NCI-H2196 (cell line): ENCODE data around the gene ZSWIM6.

Experiments
- DNase-seq: peaks from one replicate; lab custom pipeline; 2025; ENCODE audit not compliant: unreplicated experiment; lab: John Stamatoyannopoulos, UW

Gene ZSWIM6

DNA sequence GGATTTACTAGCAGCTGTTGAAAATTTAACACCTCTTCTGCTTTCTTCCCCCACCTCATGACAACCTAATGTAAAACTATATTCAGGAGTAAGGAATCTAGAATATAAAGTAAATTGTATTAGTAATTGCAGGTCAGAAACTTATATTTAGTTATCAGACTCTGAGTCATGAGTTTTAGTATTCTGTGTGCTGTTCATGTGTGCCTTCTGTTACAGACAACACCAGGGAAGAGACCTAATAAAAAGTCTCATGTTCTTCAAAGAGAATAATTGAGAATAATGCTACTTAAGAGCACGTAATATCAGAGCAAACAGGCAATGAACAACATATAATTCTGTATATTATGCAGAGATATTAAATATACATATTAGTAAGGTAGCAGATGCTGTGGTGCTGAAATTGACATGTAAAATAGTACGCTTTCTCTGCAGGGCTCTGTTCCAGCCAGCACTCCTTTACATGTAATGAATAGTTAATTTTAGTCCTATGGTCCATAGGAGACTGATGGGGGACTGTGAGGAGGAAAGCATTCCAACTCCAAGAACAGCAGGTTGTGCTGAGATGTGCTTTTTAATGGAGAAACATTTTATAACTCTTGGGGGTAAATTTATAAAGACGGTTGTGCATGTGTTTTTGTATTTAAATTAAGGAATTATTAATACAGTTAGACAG, 106.4 kb downstream of the ZSWIM6 start:
- no peak for DNase-seq

DNA sequence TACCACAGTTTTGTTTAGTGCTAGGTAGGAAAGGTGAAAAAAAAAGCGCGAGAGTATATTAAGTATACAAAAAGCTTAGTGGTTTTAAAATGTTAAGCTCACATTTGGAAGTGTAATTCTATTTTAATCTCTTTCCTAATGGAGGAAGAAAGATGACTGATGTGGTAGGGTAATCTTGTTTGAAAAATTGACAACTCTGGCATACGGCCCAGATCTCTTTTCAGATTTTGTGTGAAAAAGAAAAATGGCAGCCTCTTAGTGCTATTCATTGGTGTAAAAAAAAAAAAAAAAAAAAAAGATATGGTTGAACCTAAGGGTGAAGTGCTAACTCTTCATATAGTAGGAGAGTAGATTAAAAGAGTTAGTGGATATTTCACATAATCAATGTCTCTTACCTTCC, 108.0 kb downstream of the ZSWIM6 start:
- no peak for DNase-seq

DNA sequence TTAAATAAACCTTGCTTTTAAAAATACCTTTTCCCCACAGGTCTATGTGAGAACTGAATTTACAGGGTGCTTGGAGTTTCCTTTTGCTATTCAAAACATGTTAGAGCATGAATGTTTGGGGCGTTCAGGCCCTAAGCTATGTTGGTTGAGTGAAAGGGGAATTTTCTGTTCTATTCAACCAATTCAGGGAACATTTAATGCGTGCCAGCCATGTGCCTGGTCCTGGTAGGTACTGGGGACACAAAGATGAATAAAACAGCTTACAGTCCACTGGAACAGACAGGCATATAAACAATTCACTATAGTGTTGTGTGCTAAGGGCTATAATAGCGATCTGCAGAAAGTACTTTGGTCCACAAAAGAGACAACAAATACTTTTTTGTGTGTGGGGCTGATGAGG, 108.5 kb downstream of the ZSWIM6 start:
- no peak for DNase-seq

DNA sequence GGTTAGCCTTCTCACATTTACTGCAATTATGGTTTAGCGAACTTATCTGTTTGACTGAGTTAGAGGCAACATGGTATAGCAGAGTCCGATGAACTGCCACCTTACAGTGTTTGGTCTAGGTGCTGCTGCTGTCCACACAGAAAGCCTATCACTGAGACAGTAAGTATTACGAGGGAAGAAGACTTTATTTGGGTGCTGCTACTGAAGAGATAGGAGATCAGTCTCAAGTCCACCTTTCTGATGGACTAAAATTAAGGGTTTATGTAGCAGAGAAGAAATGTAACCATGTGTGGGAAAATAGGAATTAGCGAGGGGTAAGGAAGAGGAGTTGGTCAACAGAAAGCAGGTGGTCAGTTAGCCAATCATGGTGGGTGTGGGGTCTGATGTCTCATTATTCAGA, 109.7 kb downstream of the ZSWIM6 start:
- no peak for DNase-seq

DNA sequence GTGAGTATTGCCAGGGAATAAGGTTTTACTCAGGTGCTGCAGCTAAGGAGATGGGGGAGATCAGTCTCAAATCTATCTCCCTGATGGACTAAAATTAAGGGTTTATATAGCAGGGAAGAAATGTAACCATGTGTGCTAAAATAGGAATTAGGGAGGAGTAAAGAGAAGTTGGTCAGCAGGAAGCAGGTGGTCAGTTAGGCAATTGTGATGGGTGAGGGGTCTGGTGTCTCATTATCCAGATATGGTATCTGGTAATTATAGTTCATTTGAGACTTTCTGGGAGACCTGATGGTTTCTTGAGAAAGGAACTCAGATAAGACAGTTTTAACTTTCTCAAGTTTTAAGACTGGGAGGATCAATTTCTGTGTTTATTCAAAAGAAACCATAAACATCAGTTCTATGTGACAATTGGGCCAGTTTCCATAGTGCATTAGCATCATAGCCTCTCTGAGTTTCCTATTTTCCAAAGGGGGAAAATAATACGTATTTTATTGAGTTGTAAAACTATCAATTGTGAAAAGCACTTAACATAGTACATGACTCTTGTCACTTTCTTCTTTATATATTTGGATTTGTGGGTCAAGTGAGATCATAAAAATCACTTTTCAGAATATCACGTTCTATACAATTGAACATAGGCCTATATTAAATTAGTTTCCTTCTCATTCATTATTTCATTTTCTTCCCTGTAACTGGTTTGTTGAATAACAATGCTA, 115.9 kb downstream of the ZSWIM6 start:
- DNase-seq = no peak

DNA sequence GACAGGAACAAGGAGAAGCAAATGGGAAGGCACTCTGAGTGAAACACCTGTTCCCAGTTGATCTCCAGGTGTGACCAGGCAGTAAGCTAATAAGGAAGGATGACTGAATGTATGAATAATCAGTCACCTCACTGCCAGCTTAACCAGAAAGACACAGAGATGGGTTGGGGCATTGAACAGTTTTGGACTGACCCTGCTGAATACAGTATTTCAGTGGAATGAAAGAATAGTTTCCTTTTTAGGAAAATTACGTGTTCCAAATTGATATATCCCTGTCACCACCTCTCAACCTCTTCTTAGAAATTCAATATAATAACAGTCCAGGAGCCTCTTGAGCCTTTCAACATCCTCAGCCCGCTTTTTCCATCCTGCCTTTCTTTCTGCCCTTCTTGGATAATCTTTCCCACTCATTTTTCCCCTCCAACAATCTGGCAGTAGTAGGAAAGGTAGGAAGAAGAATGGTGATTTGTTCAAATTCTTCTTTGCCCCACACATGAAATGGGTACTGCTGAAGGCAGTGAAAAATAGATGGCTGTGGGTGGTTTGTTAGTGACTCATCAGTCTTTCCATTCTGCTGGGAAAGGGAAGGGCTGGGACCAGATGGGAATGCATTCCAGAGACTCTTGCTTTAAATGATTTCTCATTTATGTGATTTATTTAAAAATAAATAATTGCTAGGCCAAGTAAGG, 117.9 kb downstream of the ZSWIM6 start:
- no peak for DNase-seq

DNA sequence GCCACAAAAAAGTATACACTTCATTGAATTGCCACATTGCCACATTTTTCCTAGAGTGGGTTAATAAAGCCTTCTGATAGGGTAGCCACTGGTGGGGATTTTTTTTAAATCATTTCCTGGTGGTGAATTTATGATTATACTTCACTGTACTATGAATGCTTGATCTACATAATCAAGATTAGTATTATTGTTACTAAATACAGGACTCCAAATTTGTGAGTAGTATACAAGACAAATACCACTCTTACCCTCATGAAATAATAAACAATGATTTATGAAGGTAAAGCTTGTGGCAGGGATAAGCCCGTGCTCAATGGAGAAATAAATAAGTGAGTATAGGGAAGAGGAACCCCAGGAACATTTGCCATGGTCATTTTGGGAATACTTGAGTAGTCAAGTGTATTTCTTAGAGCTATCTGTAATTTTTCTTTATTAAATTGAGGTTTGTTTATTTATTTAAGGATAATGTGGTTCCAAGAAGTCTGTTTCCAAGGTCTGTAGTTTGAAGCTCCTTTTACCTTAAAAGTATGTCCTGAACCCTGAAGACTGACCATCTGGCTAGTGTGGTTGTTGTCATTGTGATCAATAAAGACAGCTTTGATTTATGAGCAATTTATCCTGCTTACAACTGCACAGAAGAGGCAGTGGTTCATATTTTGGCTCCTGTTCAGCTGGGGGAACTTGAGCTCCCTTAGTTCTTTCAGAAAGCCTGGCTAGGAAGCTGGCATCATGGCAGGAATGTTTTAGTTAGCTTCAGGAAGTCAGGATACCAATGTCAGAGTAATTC, 118.6 kb downstream of the ZSWIM6 start:
- peak; percentile 68 for DNase-seq

DNA sequence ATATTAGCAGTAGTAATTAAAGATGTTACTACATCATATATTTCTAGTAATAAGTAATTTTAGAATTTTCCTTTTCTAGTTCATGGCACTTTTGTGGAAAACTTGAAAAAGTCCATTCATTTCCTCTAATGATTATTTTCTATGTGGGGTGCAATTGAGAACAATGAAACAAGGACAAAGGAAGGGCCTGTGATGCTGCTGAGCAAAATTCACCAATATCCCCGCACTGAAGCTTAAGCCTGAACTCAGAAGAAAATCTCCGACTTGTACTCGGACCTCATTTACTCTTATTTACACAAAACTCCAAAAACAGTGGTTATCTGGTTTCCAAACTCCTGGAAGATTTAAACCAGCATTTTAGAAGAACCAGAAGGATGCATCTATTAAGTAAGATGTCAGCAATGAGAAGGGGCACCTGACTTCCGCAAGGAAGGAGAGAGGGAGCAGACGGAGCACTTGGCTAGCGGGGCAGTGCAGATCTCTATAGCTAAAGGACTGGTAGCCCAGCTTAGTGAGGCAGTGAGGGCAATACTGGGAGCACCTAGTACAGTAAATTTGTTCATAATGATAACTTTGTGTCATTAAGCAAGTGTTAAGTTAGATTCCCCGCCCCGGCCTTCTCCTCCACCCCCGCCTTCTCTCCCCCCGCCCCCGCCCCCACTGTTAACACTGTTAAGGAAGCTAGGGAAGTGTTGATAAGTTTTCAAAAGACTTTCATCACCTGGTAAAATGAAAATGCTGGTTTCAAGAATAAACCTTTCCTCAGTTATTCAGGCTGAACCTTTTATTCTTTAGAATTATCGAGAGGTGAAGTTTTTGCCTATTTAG, 123.3 kb downstream of the ZSWIM6 start:
- no peak for DNase-seq

DNA sequence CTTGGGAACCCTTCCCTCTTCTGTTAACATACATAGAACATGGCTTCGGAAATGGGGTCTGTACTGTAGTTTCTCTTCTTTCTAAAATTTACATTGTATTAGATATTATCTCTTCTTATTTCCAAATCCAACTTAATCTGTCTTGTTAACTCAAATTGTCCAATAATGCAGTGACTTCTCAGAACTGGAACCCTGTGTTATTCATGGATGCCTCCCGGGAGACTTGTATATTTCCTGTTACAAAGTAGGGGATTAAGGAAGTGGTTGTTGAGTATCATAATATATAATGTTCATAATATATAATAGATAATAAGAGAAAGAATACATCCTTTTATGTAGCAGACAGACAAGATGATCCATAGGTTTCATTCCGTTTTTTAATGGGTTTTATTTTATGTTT, 128.4 kb downstream of the ZSWIM6 start:
- DNase-seq = no peak

DNA sequence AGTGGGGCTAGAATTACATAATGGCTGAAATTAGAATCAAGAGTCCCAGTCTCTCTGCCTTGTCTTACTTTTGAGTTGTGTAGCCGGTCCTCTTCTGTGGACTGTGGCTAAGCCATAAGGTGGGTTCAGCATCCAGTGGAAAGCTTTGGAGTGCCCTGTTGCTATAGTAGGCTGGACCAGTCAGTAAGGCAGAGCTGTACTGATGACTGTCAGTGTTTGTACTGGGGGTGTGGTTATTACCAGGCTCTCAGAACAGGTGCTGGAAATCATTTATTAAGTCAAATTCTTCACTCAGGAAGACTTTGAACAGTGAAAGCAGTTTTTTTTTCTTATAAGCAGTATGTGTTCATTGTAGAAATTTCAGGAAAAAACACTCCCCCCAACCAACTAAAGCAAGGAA, 129.4 kb downstream of the ZSWIM6 start:
- DNase-seq = no peak

DNA sequence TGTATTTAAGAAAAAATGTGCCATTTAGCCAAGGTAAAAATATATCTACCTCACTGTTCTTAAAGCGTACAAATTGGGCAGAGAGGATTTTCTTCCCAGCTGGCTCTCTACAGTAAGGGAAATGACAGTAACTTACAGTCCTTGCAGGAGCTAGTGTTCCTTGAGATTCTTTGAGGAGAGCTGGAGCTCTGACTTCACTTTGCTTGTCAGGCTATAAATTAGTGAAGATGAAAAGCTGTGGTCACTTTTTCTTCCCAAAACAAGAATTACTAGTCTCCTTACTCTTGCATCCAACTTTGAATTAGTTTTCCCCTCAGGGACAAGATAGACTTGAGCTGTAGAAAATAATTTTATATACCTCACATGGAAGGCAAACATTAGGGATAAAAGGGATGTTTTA, 129.9 kb downstream of the ZSWIM6 start:
- no peak for DNase-seq

DNA sequence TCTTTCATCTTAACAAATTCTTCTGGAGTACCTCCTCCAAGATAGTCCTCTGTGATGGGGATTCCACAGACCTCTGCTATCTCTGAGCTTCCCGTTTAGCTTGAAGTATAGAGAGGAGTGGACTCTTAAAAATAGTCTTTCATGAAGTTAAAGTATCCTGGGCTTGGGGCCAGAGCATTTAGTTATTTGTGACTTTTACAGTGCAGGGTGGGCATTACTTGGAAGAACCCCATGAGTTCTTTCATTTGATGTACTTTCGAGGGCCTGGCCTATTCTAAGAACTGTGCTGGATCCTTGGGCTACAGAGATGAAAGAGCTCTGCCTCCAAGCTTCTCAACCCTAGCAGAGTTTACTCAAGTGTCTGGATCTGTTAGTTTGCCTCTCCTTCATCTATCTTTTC, 131.5 kb downstream of the ZSWIM6 start:
- DNase-seq = no peak

DNA sequence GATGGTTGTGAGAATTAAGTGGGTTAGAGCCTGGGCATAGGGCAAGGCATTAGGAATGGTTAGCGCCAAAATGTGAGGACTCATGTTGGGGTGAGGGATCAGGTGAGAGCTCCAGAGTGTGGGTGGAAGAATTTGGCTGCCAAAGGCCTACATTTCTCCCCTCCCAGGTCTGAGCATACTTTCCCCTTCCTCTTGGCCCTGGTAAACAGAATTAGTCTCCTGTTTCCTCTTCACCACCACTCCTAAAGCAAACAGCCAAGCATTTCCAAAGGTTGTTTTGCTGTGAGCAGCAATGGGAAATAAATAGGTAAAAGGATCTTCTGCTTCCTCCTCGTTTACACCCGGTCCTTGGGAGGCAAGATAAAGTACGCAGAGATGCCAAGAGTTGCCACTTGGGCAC, 132.5 kb downstream of the ZSWIM6 start:
- no peak for DNase-seq

DNA sequence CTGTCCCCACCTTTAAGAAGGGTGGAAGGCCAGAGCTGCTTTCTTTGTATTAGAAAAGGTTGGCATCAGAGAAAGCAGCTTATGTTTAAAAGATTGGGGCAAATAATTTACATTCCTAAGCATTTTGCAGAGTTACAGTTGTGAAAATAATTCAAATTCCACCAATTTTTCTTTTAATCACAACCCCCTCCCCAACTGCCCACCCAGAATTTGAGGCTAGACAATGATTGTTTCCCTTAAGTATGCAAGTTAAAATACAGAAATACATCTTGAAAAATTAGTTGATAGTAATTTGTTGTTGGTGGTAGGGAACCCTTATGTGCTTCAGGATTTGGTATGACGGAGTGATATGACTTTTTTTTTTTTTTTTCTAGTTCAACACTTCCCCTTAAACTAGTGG, 133.0 kb downstream of the ZSWIM6 start:
- no peak for DNase-seq

DNA sequence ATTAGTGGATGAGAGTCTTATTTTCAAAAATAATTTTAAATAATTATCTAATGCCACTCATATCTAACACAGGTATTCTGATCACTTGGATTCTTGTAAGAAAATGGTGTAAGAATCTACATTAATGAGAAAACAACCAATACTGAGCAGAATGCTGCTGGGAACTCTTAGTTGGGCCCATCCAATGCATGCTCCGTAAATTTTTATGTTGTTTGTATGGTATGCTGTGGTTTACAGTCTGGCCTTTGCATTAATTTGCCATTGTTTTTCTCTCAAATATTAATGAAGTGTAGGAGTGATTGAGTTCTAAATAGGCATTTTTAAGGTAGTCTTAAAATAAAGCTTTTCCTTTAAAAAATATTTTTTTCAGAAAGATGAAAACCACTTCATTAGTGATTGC, 133.4 kb downstream of the ZSWIM6 start:
- DNase-seq = no peak

DNA sequence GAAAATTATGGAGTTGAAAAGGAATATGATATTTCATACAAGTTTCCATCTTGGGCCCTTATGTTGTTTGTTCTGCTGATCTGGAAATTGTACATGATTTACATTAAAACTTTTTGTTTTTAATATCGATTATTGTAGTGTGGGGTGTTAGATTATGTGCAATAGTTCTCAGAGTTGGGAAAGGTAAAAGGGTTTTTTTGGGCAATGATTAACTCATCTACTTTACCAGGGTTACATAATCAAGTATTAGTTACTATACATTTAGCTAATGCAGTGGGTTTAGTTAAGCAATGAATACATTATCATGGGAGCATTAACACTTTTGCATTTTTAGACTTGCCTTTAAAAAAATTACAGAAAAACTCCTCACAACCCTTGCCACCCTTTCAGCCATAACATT, 134.0 kb downstream of the ZSWIM6 start:
- no peak for DNase-seq

DNA sequence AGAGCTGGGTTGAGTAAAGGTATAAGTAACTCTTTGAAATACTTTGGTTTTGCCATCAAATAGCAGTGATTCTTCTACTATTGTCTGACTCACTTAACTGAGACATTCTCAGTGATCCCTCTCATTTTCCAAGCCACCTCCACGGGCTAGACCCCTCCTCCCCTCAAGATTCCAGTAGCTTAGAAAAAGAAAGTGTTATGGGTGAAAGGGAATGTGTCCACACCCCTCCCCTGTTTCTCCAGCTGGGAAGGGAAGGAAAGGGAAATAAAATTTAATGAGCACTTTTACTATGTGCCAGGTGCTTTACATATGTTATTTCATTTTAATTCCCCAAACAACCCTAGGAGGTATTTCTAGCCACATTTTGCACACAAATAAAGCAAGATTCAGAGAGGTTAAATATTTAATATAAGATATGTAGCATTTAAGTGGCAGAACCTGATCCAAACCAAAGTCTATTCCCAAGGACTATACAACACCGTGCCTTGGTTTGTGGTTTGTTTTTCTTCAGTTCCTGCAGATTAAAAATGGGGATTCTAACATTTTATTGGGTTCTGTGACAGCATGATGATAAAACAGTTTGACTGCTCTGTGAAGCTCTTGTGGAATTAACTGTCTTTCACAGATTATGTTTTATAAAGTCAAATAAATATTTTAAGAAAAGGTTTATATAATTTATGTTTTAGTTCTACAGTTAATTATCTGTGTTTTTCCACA, 135.9 kb downstream of the ZSWIM6 start:
- no peak for DNase-seq

DNA sequence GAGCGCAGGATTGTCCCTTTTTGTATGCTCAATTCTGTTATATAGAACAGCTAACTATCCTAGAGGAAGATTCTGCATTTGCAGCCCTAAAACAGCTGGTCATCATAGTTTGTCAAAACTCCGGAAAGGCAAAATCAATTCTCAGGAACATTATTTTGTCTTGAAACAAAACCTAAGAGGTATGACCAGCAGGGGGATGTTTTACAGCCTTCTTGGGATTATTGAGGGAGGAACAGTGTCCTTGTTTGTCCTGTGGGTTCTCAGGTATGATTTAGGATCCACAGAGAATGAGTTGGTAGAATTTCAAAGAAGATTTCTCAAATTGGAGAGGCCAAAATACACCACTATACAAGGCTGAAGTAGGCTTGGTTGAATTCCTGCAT, 136.4 kb downstream of the ZSWIM6 start:
- DNase-seq = no peak

DNA sequence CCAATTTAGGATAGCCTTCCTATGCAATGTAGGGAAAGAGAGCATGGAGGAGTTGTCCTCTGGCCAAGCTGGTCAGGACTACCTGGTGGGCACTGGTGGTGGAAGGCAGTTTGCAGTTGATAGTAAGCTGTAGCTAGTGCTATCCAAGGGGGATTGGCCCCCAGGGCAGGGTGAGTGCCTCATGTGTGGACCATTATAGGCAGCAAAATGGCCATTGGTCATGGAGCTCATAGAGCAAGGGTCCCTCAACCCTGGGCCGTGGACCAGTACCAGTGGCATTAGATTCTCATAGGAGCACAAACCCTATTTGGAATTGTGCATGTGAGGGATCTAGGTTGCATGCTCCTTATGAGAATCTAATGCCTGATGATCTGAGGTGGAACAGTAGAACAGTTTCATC, 139.3 kb downstream of the ZSWIM6 start:
- DNase-seq = no peak
